MM.1S (cell line): ENCODE data around the gene RBM25.

Experiments used
- DNase-seq: peaks from one replicate; pipeline ENCODE4 v3.0.0-alpha.2; 2015
- H2AFZ ChIP-seq: fragments of 300-600 bp; sonication (generic); 2 replicates; pipeline ENCODE4 v1.6.0; 2016; ENCODE audit warnings: antibody characterized with exemption, low read length
- H3F3A ChIP-seq: fragments of 300-600 bp; sonication (generic); 2 replicates; pipeline ENCODE4 v1.6.1; 2016; ENCODE audit warnings: mild to moderate bottlenecking, antibody characterized with exemption, low read length, moderate library complexity, mixed read lengths; ENCODE audit not compliant: insufficient read depth
- H3K27ac ChIP-seq: fragments of 300-600 bp; sonication (generic); 2 replicates; pipeline ENCODE4 v1.5.1; 2016; ENCODE audit warnings: mild to moderate bottlenecking, low read length
- H3K27me3 ChIP-seq: fragments of 300-600 bp; sonication (generic); replicated peaks from 2 replicates; pipeline ENCODE4 v1.6.0; 2016; ENCODE audit warnings: low read length; ENCODE audit not compliant: insufficient read depth
- H3K36me3 ChIP-seq: fragments of 300-600 bp; sonication (generic); replicated peaks from 2 replicates; pipeline ENCODE4 v1.6.1; 2016; ENCODE audit warnings: mild to moderate bottlenecking, low read length, mixed read lengths; ENCODE audit not compliant: insufficient read depth
- H3K4me1 ChIP-seq: fragments of 300-600 bp; sonication (generic); 2 replicates; pipeline ENCODE4 v1.6.1; 2016; ENCODE audit warnings: low read length, mixed read lengths
- H3K4me2 ChIP-seq: fragments of 300-600 bp; sonication (generic); 2 replicates; pipeline ENCODE4 v1.6.0; 2016; ENCODE audit warnings: low read depth, low read length
- H3K4me3 ChIP-seq: fragments of 300-600 bp; sonication (generic); 2 replicates; pipeline ENCODE4 v1.5.1; 2016; ENCODE audit warnings: low read length, mixed read lengths
- H3K79me2 ChIP-seq: fragments of 300-600 bp; sonication (generic); 2 replicates; pipeline ENCODE4 v1.6.1; 2016; ENCODE audit warnings: mixed run types, low read length, mixed read lengths
- H3K9ac ChIP-seq: fragments of 300-600 bp; sonication (generic); 2 replicates; pipeline ENCODE4 v1.6.1; 2016; ENCODE audit warnings: low read length, mixed read lengths
- H3K9me2 ChIP-seq: fragments of 300-600 bp; sonication (generic); replicated peaks from 2 replicates; pipeline ENCODE4 v1.6.1; 2016; ENCODE audit warnings: mild to moderate bottlenecking, low read length, mixed read lengths; ENCODE audit not compliant: insufficient read depth
- H3K9me3 ChIP-seq: fragments of 300-600 bp; sonication (generic); replicated peaks from 2 replicates; pipeline ENCODE4 v1.6.1; 2016; ENCODE audit warnings: mild to moderate bottlenecking, low read length, mixed read lengths; ENCODE audit not compliant: insufficient read depth
- H4K20me1 ChIP-seq: fragments of 300-600 bp; sonication (generic); 2 replicates; pipeline ENCODE4 v1.6.1; 2016; ENCODE audit warnings: mild to moderate bottlenecking, low read length, moderate library complexity, mixed read lengths; ENCODE audit not compliant: insufficient read depth
- CTCF ChIP-seq: fragments of 300-600 bp; sonication (generic); IDR thresholded peaks from 2 replicates; pipeline ENCODE4 v1.5.1; 2016; ENCODE audit warnings: antibody characterized with exemption, low read length, mixed read lengths
- EZH2 ChIP-seq: fragments of 300-600 bp; sonication (generic); optimal IDR thresholded peaks from 2 replicates; pipeline ENCODE3; 2017; ENCODE audit warnings: low read depth, mild to moderate bottlenecking, antibody characterized with exemption, low read length, mixed read lengths
- EZH2phosphoT487 ChIP-seq: fragments of 300-600 bp; sonication (generic); IDR thresholded peaks from 2 replicates; pipeline ENCODE4 v1.6.1; 2018; ENCODE audit warnings: antibody characterized with exemption, low read length

The RBM25 gene

GRCh38 chr14:73058922-73059673 lies 764 bp downstream of the RBM25 start:
- Histone ChIP-seq H4K20me1 (no peaks in the 10 kb centered on the region; the same call in 1 of the 2 replicates), H3K79me2 (peaks cover 54% of the 10 kb centered on the region), H3K4me2 (peak overlapping the region; percentile 61), H3K9ac (peak overlapping the region; percentile 84), H3F3A (no peaks in the 10 kb centered on the region), H3K27me3 (no peaks in the 10 kb centered on the region), H3K27ac (peak overlapping the region; percentile 86; the same call in 1 of the 2 replicates), H2AFZ (no peak overlapping the region), H3K9me3 (no peaks in the 10 kb centered on the region), H3K4me3 (peak overlapping the region; percentile 79), H3K4me1 (no peaks in the 10 kb centered on the region), H3K9me2 (no peaks in the 10 kb centered on the region), H3K36me3 (no peaks in the 10 kb centered on the region)
- no peak for TF ChIP-seq CTCF
- TF ChIP-seq EZH2 = no peak
- no peak for TF ChIP-seq EZH2phosphoT487
- DNase-seq = no peak

- no peaks in the 10 kb centered on the region for H3K36me3 ChIP-seq
- no peak overlapping the region for H3K27ac ChIP-seq
- H3K9me2 ChIP-seq = no peaks in the 10 kb centered on the region
- no peak for DNase-seq
- peaks cover 88% of the 10 kb centered on the region for H3K79me2 ChIP-seq
- no peak overlapping the region for H3K4me3 ChIP-seq
- H3K9ac ChIP-seq = no peak overlapping the region
- no peak overlapping the region for H3K4me2 ChIP-seq
- no peak for TF ChIP-seq CTCF
- TF ChIP-seq EZH2phosphoT487 = no peak
- no peak for TF ChIP-seq EZH2
- H3K9me3 ChIP-seq = no peaks in the 10 kb centered on the region
- no peaks in the 10 kb centered on the region for H3K4me1 ChIP-seq
- no peaks in the 10 kb centered on the region for H4K20me1 ChIP-seq
- no peaks in the 10 kb centered on the region for H3F3A ChIP-seq
- no peaks in the 10 kb centered on the region for H3K27me3 ChIP-seq
- no peak overlapping the region for H2AFZ ChIP-seq
Observed at GRCh38 chr14:73069585-73069984, 11.3 kb downstream of the RBM25 start.

GRCh38 chr14:73091044-73091443 lies 32.7 kb downstream of the RBM25 start:
- no peak overlapping the region for H3K9ac ChIP-seq
- H3K9me3 ChIP-seq = no peaks in the 10 kb centered on the region
- H3K4me3 ChIP-seq = no peak overlapping the region
- H3K36me3 ChIP-seq = no peaks in the 10 kb centered on the region; the same call in 1 of the 2 replicates
- no peaks in the 10 kb centered on the region for H3F3A ChIP-seq
- H3K79me2 ChIP-seq = peaks cover 27% of the 10 kb centered on the region
- no peak overlapping the region for H3K27ac ChIP-seq
- TF ChIP-seq EZH2phosphoT487 = no peak
- TF ChIP-seq CTCF = no peak
- TF ChIP-seq EZH2 = no peak
- H3K4me1 ChIP-seq = no peaks in the 10 kb centered on the region
- H3K9me2 ChIP-seq = no peaks in the 10 kb centered on the region
- no peak for DNase-seq
- H3K27me3 ChIP-seq = no peaks in the 10 kb centered on the region
- no peak overlapping the region for H2AFZ ChIP-seq
- H3K4me2 ChIP-seq = no peak overlapping the region
- H4K20me1 ChIP-seq = no peaks in the 10 kb centered on the region
